Stimulated activated CD4-positive, alpha-beta T cell treated with anti-CD3 and anti-CD28 coated beads, TNF-alpha, amount 100 ng/mL, for 1 hour (primary cell): ENCODE measurements around the gene IL6.
"Not testable (repeated sequence)": the region's sequence is repeated elsewhere in the genome, so short reads cannot be mapped to it uniquely, and the experiment has no call there.

Source experiments
- DNase-seq, 3 donors: peaks; one replicate each; pipeline ENCODE4 v3.0.0-alpha.2; 2020; ENCODE audit warnings: low read depth in 3 of 3, low spot score in 1 of 3

IL6 gene

GRCh38 chr7:22726907-22727713, at the start of gene IL6:
IL6 (plus strand) TSS chr7:22727200; CDS start chr7:22727263, 63 bp downstream.
- peak in 1 of 3 donors; percentile 12 for DNase-seq

DNA sequence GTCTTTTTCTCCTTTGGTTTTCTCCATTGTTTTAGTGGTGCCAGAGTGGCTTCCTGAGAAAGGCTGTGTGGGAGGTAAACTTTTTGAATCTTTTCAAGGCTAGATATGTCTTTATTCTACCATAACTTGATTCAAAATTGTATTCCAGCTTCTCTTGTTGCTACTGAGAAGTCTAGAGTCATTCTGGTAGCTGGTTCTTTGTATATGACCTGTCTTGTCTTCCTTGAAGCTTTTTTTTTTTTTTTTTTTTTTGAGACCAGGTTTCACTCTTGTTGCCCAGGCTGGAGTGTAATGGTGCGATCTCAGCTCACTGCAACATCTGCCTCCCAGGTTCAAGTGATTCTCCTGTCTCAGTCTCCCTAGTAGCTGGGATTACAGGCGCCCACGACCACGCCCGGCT, 49.7 kb upstream of the IL6 start:
- DNase-seq = not testable (repeated sequence)

GRCh38 chr7:22677680-22678079, 49.3 kb upstream of the IL6 start:
- DNase-seq = no peak

- DNase-seq = no peak
Observed at GRCh38 chr7:22680482-22680911, 46.5 kb upstream of the IL6 start.

DNA sequence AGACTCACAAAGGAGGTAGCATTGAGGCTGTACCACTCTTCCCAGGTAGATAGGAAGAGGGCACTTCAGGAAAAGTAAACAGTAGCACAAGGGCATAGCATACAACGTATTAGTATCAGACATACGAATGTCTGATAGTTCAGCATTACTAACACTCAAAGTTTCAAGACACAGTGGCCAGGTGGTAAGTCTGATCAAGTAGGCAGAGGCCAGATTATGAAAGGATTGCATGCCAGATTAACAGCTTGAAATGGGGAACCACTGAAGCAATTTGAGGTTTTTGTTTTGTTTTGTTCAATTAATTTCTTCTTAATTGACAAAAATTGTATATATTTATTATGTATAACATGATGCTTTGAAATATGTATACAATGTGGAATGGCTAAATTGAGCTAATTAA, 45.7 kb upstream of the IL6 start:
- DNase-seq = no peak

- no peak for DNase-seq
Observed at GRCh38 chr7:22681852-22682657, 44.9 kb upstream of the IL6 start.

GRCh38 chr7:22683379-22683778, 43.6 kb upstream of the IL6 start:
- no peak for DNase-seq

DNA sequence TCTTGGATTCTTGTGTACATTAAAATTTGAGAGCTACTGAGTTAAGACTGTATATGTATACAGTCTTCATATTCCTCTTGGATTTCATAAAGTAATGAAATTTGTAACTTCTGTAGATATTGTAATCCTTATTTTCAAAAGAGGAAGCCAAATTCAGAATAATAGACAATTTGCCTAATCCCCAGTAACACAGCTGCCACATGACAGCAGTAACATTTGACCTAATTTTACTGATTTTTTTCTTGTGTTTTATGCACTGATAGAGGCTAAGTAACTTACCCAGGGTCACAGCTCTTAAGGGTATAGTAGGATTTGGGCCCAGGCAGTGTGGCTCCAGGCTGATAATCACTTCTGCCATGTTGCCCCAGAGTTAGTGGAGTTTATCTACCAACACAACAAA, 40.4 kb upstream of the IL6 start:
- no peak for DNase-seq

DNA sequence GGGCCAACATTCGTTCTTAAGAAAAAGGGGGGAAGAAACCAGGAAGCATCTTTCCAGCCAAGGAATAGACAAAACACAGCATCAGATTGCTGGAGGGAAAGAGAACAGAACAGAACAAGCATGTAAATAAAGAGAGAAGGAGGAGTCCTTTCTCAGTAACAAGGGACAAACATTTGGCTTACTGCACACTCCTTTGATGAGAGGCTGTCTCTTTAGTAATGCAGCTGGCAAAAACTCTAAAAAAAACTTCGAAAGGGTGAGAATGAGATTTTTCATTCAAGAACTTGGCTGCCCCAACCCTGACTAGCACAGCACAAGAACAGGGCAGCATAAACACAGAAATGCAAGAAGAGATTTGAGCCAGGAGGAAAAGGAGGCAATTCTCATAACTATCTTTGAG, 38.9 kb upstream of the IL6 start:
- no peak for DNase-seq

DNA sequence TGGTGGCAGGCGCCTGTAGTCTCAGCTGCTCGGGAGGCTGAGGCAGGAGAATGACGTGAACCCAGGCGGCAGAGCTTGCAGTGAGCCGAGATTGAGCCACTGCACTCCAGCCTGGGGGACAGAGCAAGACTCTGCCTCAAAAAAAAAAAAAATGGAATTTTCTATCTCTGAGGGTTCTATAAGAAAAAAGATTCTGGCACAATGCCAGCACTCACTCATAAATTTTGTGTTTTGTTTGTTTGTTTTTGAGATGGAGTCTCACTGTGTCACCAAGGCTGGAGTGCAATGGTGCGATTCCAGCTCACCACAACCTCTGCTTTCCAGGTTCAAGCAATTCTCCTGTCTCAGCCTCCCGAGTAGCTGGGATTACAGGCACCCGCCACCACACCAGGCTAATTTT, 38.1 kb upstream of the IL6 start:
- DNase-seq = not testable (repeated sequence)

DNA sequence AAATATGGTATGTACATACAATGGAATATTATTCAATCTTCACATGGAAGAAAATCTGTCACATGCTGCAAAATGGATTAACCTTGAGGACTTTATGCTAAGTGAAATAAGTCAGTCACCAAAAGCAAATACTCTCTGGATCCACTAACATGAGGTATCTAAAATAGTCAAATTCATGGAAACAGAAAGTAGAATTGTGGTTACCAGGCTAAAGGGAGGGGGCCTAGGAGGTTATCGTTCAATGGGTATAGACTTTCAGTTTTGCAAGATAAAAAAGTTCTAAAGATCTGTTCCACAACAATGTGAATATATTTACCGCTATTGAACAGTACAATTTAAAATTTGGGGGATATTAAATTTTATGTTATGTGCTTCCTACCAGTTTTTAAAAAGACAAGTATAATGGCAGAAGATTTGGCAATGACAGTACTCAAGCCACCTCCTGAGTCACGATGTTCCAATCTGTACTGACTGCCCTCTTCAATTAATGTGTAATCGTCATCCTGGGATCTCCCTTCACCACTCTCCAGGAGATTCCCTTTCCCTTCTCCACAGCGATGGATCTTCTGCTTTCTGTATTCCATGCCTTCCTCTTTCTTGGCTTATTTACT, 32.3 kb upstream of the IL6 start:
- DNase-seq = no peak

GRCh38 chr7:22695476-22696132, 31.4 kb upstream of the IL6 start:
- no peak for DNase-seq

DNA sequence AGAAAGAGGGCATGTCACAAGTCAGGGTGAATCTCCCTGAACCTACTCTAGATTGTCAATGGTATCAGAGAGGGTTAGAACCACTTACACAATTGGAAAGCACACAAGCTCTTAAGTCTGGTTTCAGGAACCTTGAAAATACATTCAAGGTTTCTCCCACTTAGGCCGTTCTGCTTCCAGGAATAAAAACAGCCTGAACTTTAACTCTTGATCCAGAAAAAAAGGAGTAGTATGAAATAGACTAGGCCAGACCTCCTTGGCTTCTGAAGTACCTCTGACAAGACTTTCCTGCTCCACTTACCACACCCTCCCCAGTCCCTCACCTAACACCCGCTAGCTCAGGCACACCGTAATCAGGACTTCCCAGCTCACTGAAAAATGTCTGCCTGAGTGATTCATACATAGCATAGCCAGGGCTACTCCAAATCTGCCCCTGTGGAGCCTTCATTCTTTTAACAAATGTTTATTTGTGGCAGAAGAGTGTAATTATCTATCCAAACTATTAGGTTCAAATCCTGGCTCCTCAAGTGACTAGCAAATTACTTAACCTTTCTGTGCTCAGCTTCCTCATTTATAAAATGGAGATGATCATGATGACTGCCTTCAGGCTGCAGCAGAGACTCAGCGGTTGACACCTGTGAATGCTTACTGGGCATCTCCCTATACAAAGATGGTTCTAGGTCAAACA, 30.3 kb upstream of the IL6 start:
- no peak for DNase-seq

DNA sequence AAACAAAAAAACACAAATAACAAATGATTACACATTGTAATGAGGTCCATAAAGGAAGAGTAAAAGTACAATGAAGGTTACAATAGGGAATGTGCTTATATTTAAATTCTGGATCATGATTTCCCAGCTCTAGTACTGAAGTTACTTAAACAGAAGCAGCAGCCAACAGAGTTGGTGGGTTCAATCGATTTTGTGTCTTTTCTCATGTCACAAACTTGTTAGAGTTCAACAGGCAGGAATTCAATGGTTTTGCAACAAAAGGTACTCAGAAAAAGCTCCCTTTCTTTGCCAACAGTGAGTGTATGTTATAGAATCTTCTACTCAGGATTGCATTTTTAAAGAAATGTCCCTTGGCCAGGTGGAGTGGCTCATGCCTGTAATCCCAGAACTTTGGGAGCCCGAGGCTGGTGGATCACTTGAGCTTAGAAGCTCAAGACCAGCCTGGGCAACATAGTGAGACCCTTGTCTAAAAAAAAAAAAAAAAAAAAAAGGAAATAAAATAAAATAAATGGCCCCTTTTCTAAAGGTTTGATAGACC, 29.6 kb upstream of the IL6 start:
- no peak for DNase-seq

- no peak for DNase-seq
Observed at GRCh38 chr7:22697876-22698606, 29.0 kb upstream of the IL6 start.

- no peak for DNase-seq
Observed at GRCh38 chr7:22698767-22699166, 28.2 kb upstream of the IL6 start.

DNA sequence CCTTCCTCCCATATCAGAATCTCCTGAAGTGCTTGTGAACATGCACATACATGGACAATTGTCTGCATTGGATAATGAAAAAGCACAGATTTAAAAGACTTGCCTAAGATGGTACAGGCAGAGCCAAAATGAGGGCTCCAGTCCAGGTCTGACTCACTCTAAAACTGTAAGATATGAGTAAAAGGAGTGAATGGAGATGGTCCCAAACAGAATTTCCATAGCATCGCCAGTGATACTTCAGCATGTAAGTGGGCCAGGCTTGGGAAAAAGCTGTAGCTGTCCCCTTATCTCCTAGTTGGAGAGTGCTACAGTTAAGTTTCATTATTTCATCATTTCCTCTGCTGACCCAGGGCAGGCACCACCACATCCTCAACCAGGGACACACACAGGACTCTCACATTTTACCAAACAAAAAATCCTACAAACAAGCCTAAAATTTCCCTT, 26.4 kb upstream of the IL6 start:
- DNase-seq = no peak

DNA sequence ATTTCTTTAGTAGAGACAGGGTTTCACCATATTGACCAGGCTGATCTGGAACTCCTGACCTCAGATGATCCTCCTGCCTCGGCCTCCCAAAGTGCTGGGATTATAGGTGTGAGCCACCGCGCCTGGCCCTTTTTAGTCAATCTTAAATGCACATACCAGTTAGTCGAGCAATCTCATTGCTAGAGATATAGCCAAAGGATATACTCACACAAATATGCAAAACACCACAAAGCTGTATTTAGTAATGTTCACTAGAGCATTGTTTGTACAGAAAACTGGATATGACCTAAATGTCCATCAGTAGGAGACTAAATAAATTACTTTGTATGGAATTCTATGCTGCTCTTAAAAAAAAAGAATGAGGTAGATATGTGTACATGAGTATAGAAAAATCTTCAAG, 24.5 kb upstream of the IL6 start:
- DNase-seq = no peak

GRCh38 chr7:22703107-22703855, 23.7 kb upstream of the IL6 start:
- DNase-seq = not testable (repeated sequence)
